GM18526 (cell line): ENCODE measurements around the gene RASL10A.

Experiments used
- POLR2A ChIP-seq: IDR thresholded peaks from 3 replicates; pipeline ENCODE4 v1.6.1; 2011; ENCODE audit not compliant: insufficient read length; ENCODE audit errors: extremely low read depth

The RASL10A gene

DNA sequence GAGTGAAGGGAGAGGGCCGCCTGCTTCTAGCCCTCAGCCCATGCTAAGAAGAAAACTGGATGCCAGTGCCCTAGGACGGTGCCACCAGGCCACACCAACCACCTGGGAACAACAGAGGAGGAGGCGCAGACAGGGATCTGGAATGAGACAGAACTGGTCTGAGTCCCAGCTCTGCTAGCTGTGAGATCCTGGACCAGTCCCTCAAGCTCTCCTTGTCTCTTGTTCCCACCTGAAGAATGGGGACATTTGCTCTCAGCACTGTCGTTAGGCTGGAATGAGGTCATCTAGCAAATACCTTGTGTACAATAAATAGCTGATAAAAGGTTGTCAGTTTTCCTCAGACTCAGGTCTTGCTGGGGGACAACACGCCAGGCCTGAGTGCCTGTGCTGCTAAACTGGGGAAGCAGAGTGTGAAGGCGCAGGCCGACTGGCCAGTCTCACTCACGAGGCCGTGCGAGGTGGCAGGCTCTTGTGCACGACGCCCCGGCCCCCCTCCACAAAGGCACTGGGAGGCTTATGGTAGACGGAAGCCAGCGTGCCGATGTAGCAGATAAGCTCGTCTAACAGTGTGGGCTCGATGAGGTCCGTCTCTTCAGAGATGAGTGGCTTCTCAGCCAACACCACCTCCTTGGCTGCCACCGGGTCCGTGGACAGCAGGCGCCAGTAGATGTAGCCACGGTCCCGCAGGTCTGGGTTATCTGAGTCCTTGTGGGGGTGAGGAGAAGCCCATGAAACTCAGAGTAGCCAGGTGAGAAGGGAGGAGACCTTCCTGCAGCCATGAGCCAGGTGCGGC lies 25.8 kb upstream of the RASL10A start:
- no peak for TF ChIP-seq POLR2A

GRCh38 chr22:29340566-29340965 lies 25.1 kb upstream of the RASL10A start:
- TF ChIP-seq POLR2A: no peak

- TF ChIP-seq POLR2A: no peak
These were observed 24.1 kb upstream of the RASL10A start for GRCh38 chr22:29339381-29340235.

GRCh38 chr22:29338398-29338797 lies 22.9 kb upstream of the RASL10A start:
- TF ChIP-seq POLR2A: no peak

DNA sequence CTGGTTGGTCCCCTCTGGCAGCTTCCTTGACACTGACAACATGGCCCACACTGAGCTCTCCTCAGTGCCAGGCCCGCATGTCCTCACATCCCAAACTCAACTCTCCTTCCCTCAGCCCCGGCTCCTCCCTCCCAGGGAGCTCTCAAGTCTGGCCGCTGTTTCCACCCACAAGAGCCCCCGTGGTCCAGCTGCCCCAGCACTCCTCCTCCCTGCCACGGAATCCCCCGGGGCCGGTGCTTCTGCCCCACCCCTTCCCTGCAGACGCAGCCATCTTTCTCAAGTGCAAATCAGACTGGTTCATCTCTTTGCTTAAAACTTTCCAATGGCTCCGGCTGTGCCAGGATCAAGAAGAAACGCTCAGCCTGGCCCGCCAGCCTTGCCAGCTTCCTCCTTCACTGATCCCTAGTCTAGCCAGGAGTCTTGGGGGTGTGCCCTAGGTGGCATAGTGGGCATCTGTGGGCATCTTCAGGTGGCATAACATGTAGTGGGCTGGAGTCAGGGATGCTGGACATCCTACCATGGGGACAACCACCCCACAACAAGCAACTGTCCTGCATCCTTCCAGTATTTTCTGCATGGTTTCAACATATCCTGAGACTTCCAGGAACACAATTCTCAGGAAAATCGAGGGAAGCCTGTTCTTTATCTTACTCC lies 22.3 kb upstream of the RASL10A start:
- TF ChIP-seq POLR2A: no peak

- no peak for TF ChIP-seq POLR2A
These were observed 21.4 kb upstream of the RASL10A start for GRCh38 chr22:29336751-29337490.

- no peak for TF ChIP-seq POLR2A
These were observed 20.2 kb upstream of the RASL10A start for GRCh38 chr22:29335656-29336055.

- no peak for TF ChIP-seq POLR2A
These were observed 19.3 kb upstream of the RASL10A start for GRCh38 chr22:29334696-29335344.

GRCh38 chr22:29334148-29334547 lies 18.7 kb upstream of the RASL10A start:
- no peak for TF ChIP-seq POLR2A

- TF ChIP-seq POLR2A: no peak
These were observed 17.5 kb upstream of the RASL10A start for GRCh38 chr22:29332886-29333496.

DNA sequence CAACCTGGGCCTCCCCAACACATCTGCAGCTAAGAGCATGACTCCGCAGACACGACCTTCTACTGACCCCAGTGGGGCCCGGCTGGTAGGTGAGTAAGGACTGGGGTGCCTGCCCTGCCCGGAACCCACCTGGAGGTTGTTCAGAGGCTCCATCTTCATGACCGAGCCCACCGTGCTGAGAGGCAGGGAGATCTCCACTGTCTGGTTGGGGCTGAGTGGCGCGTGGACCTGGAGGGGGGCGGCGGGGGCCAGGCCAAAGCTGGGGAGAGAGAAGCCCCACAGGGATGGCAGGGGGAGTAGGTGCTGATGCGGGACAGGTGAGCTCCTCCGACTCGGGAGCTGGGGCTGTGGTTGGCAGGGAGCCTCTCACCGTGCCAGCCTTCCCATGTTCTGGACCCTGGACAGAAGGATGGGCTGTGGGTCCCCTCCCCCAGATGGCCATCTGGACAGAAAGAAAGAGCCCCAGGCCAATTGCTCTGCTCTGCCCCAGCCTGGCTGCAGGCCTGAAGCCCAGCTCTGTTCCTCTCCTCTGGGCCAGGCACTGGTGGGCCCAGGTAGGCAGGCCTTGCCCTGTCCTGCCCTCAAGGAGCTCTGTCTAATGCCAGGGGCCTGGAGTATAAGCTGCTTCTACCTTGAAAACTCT lies 16.3 kb upstream of the RASL10A start:
- no peak for TF ChIP-seq POLR2A

GRCh38 chr22:29331213-29331612 lies 15.7 kb upstream of the RASL10A start:
- TF ChIP-seq POLR2A: no peak

- no peak for TF ChIP-seq POLR2A
These were observed 15.3 kb upstream of the RASL10A start for GRCh38 chr22:29330753-29331152.

- TF ChIP-seq POLR2A: no peak
These were observed 14.8 kb upstream of the RASL10A start for GRCh38 chr22:29330291-29330690.

DNA sequence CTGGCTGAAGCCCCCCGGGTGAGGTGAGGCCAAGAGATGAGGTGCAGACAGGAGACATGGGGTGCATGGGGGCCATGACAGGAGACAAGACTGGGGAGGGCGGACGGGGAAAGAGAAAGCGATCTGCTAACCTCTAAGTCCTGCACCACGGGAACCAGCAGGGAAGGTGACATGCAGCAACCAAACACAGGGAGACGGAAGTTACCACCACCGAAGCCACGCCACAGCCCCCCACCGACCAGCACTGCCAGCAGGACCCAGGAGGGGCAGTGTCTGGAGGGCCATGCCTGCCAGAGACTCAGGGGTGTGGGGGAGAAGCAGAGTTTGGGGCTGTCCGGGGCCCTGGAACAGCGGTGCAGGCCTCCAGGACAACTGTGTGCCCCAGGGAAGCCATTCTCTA lies 14.1 kb upstream of the RASL10A start:
- no peak for TF ChIP-seq POLR2A
